Right renal pelvis (tissue), 4 donors: ENCODE data around the gene PROM2. TPM values are rescaled to one million over a fixed set of nuclear protein-coding genes. Genes with fewer than 3 reads are reported as not detected.

ENCODE experiments used
- DNase-seq, 4 donors: peaks; one replicate each; pipeline ENCODE4 v3.0.0-alpha.2; 2013; ENCODE audit warnings: low read depth in 4 of 4, low spot score in 3 of 4, missing footprints in 1 of 4
- polyA plus RNA-seq, 4 donors: library from polyadenylated mRNA; unstranded; fragments of 120-200 nt; gene quantifications; one replicate each; pipeline ENCODE4 v1.2.1, GENCODE V29; 2013; ENCODE audit not compliant: insufficient read length in 4 of 4

Gene PROM2
- polyA plus RNA-seq, 4 donors: 24.9 to 45.1 (median 34.7) TPM

DNA sequence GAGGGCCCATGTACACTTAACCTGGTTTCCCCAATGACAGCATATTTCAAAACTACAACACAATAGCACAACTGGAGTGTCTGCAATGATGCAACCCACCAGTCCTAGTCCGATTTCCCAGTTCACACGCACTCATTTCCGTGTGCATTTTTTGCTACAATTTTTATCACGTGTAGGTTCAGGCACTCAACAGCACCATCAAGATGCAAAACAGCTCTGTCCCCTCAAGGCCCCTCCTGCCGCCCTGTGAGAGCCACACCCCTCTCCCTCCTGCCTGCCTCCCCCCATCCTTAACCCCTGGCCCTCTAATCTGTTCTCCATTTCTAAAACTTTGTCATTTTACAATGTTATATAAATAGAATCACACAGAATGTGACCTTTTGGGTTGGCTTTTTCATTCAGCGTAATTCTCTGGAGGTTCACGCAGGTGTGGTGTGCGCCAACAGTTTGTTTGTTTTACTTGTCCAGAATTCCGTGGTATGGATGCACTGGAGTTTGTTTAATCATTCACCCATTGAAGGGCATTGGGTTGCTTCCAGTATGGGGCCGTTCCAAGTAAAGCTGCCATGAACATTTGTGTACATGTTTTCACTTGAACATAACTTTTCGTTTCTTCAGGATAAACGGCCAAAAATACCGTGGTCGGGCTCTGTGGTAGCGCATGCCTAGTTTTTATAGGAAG is 31.3 kb downstream of the PROM2 start:
- no peak for DNase-seq

DNA sequence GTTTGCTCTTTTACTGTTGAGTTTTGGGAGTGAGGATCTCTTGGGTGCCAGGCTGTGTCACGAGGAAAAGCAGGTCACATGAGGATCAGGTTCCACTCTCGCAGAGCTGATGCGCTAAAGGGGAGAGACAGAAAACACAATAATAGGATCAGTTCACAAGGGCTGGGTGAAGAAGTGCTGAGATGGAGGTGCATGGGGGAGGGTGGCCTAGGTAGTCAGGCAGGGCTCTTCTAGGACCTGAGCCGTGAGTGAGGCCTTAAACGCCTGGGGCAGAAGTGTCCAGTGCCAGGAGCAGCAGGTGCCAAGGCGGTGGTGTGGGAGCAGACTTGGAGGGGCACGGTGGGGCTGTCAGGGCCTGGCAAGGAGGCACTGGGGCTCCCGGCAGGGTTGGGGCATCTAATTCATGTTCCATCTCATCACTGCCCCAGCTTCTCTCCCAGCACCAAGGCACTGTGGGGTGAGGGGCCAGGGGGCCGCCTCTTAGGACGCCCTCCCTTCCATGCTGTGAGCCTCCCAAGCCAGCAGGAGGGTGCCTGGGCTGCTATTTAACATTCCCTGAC is 32.2 kb downstream of the PROM2 start:
- no peak for DNase-seq

- no peak for DNase-seq
Measured at GRCh38 chr2:95307036-95307435, 32.8 kb downstream of the PROM2 start.

DNA sequence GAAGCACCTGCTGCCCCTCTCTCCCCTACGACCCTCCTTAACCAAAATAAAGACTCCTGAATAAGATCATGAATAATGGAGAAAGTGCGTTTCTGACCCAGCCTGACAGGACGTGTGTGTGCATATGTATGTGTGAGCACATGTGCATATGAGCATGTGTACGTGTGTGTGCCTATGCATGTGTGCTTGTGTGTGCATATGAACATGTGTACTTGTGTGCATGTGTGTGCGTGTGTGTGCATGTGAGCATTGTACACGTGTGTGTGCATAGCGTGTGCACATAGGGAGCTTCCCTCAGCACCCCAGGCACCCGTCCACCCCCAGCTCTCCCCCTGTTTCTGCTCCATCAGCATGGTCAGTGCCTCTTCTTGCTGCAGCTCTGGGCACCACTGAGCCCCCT is 33.6 kb downstream of the PROM2 start:
- DNase-seq: no peak

- no peak for DNase-seq
Measured at GRCh38 chr2:95308426-95308990, 34.3 kb downstream of the PROM2 start.

- no peak for DNase-seq
Measured at GRCh38 chr2:95309599-95309998, 35.4 kb downstream of the PROM2 start.

- DNase-seq: no peak
Measured at GRCh38 chr2:95310216-95310615, 36.0 kb downstream of the PROM2 start.

DNA sequence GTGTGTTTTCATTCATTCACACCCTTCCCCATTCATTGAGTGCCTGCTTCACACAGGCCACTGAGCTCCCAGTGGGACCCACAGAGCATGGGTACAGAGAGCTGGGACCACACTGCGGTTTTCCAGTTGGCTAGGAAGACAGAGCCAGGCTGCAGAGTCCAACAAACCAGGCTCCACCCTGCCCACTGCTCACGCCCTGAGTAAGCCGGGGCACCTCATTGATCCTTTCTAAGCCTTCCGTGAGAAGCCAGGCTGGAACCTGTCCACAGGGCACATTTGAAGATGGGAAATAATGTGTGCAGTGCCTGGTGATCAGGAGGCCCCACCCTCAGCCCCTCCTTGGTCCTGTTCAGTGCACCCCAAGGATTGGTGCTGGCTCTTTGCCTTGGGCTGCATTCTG is 36.4 kb downstream of the PROM2 start:
- no peak for DNase-seq

- no peak for DNase-seq
Measured at GRCh38 chr2:95311815-95312542, 37.7 kb downstream of the PROM2 start.

DNA sequence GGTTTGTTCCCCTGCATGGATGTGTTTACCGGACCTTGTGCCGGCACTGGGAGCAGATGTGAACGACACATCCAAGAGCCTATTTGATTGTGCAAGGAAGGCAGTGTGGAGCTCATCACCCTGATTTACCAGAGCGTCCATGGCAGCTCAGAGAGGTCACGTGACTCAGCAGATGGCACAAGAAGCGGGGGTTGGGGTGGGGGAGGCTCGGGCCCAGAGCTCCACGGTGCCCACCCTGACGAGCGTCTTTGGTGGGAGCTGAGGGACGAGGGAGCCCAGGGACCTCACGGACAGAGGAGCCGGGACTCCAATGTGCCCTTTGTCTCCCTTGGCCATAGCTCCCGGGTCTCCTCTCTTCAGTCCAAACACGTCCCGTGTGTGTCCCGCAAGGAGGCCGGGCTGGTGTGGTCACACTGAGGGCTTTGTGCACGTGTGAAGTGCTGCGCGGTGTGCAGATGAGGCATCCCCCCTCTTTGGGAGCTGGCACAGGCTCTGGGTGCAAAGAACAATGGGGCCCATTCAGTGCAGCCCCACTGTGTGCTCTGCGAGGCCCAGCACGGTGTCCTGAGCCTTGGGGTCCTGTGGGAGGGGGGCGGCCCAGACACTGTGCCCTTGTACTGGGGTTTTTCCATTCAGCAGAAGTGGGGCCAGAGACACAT is 38.4 kb downstream of the PROM2 start:
- no peak for DNase-seq

GRCh38 chr2:95313296-95314131 is 39.3 kb downstream of the PROM2 start:
- DNase-seq: no peak

DNA sequence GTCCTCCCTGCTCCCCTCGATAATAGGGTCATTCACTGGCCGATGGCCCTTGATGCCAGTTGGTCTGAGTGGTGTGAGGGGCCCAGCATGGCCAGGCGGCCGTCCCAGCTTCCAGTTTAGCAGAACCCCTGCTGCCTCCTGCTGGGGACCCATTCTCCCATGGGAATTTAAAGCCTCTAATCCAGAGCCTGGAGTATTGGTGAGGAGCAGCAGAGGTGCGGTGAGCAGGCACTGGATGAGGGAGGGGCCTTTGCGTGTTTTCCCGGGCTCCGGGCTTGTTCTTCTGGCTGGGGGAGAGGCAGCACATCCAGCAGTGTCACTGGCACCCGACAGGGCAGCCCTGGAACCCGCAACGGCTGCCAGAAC is 40.3 kb downstream of the PROM2 start:
- no peak for DNase-seq

- DNase-seq: no peak
Measured at GRCh38 chr2:95314964-95315611, 40.8 kb downstream of the PROM2 start.

- DNase-seq: no peak
Measured at GRCh38 chr2:95315801-95316411, 41.7 kb downstream of the PROM2 start.

DNA sequence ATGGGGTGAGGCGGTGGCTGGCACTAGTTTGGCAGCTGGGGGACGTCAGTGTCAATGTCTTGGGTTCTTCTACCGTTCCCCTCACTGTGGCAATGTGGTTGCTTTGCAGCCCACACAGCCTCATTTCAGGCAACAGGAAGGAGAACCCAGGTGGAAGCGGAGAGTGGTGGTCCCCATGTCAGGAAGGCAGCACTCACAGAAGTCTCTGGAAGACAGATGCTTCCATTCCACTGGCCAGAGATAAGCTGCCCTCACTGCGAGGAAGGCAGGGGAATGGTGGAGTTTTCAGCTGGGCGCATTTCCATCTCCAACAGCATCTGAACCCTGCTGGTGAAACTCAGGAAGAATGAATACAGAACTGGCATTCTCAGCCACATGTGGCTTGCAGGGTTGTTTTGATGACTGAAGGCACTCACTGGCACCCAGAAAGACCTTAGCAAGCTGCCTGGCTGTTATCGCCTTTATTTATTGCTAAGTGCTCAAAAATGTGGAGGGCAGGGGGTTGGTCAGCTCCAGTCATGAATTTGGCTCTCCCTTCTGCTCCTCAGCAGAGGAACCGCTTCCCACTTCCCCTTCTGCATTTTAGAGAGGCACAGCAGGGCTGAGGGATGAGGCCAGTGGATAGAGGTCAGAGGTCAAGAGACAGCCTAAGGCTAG is 42.3 kb downstream of the PROM2 start:
- no peak for DNase-seq

DNA sequence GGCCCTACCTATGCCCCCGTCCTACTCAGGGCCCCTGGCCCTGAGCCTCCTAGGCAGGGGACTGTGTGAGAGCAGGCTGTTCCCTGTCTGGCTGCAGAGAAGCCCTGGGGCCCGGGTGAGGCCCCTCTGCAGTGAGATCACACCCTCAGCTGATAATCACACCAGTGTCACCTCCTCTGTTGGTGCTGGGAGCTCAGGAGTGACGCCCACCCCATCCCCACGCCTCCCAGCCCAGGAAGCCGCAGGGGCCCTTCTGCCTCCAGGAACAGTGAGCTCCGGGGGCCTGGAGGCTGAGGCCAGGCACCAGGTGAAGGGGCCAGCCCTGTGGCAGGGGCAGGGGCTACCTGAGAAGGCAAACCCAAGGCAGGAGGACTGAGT is 42.9 kb downstream of the PROM2 start:
- DNase-seq: no peak

DNA sequence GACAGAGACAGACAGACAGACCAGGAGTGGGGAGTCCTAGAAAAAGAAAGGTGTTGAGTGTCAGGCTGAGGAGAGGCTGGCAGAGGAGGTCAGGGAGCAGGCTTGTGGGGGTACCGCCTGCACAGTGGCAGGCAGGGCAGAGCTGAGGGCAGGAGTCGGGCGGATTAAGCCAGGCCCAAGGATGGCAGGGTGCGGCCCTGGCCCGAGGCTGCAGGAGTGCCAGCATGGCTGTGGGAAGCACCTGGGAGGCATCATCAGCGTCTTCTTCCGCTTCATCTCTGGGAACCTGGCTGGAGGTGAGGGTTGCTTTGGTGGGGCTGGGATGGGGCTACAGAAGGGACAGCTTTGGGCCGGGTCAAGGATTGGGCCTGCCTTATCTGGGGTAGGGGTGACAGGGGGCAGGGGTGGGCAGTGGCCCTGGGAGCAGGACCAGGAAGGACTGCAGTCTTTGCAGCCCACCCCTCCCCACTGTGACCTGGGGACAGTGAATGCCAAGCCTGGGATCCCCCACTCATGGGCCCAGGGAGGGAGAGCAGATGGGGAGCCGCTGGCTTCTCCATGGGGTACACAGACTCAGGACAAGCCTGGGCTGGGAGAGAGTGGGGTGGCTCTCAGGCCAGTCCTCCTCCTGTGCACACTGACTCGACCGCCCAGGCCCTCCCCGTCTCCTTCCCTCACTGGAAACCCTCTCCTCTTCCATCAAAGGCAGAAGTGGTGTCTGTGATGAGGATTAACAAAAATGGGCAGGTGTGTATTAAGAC is 43.6 kb downstream of the PROM2 start:
- no peak for DNase-seq
